K562 (cell line): ENCODE results near the gene ZNRF3. TPM values are rescaled to one million over a fixed set of nuclear protein-coding genes. Genes with fewer than 3 reads are reported as not detected.

Source experiments
- ARID2 ChIP-seq: fragments of 450-650 bp; IDR thresholded peaks from 2 replicates; pipeline ENCODE4 v1.6.1; 2017; ENCODE audit warnings: antibody characterized with exemption, mild to moderate bottlenecking
- BRCA1 ChIP-seq, 2 experiments: fragments of 450-650 bp in 1 of 2; sonication (generic) in 1 of 2; formaldehyde crosslinking in 1 of 2; IDR thresholded peaks; 2 replicates each; pipeline versions ENCODE4 v1.5.0 to v1.6.1; 2017 to 2020; ENCODE audit warnings: mild to moderate bottlenecking in 1 of 2, missing genetic modification reagents in 1 of 2
- CBX8 ChIP-seq: fragments of 200-600 bp; sonication (generic); IDR thresholded peaks from 2 replicates; pipeline ENCODE4 v1.6.1; 2012; ENCODE audit warnings: borderline replicate concordance, mixed run types, low read depth, mild to moderate bottlenecking, moderate library complexity, mixed read lengths, low read length, control low read depth, inconsistent platforms; ENCODE audit not compliant: poor library complexity, severe bottlenecking; ENCODE audit errors: extremely low read depth
- DMBX1 ChIP-seq: fragments of 250-450 bp; sonication (Bioruptor Pico); IDR thresholded peaks from 2 replicates; pipeline ENCODE4 v1.8.0; 2022; ENCODE audit warnings: inconsistent platforms, mild to moderate bottlenecking, moderate library complexity, borderline replicate concordance
- ELF4 ChIP-seq: fragments of 450-650 bp; formaldehyde crosslinking; IDR thresholded peaks from 2 replicates; pipeline ENCODE4 v1.4.0; 2022; ENCODE audit warnings: missing genetic modification characterization
- GTF2B ChIP-seq: IDR thresholded peaks from 2 replicates; pipeline ENCODE4 v1.6.1; 2011; ENCODE audit not compliant: insufficient read length; ENCODE audit errors: extremely low read depth
- HMG20B ChIP-seq: fragments of 250-450 bp; sonication (Bioruptor Pico); IDR thresholded peaks from 2 replicates; pipeline ENCODE4 v1.5.0; 2021; ENCODE audit warnings: mild to moderate bottlenecking
- KAT2B ChIP-seq: IDR thresholded peaks from one replicate; pipeline ENCODE4 v1.6.1; 2012; ENCODE audit warnings: low read depth, mild to moderate bottlenecking, control low read depth, inconsistent platforms, low read length, moderate library complexity
- MEF2D ChIP-seq: conservative IDR thresholded peaks from 2 replicates; pipeline ENCODE4 v1.6.1; 2016; ENCODE audit warnings: low read depth, missing genetic modification characterization, missing compliant biosample characterization
- MTA3 ChIP-seq: fragments of 450-650 bp; formaldehyde crosslinking; IDR thresholded peaks from 2 replicates; pipeline ENCODE4 v1.6.1; 2017; ENCODE audit warnings: mild to moderate bottlenecking, borderline replicate concordance
- NR1H2 ChIP-seq: sonication (generic); formaldehyde crosslinking; IDR thresholded peaks from 2 replicates; pipeline ENCODE4 v1.4.0; 2020; ENCODE audit warnings: mild to moderate bottlenecking, missing genetic modification reagents
- PHF20 ChIP-seq: fragments of 450-650 bp; IDR thresholded peaks from 2 replicates; pipeline ENCODE4 v1.6.1; 2018; ENCODE audit not compliant: partially characterized antibody
- RCOR1 ChIP-seq, 2 experiments: IDR thresholded peaks; 2 replicates each; pipeline ENCODE4 v1.6.1; 2012; ENCODE audit warnings: low read depth in 2 of 2, low read length in 2 of 2, borderline replicate concordance in 1 of 2, improper control_type of control experiment in 1 of 2
- TOE1 ChIP-seq, 2 experiments: fragments of 450-650 bp in 1 of 2; sonication (generic) in 1 of 2; formaldehyde crosslinking in 1 of 2; IDR thresholded peaks; 2 replicates each; pipeline versions ENCODE4 v1.7.1 to v1.8.0; 2016 to 2022; ENCODE audit warnings: borderline replicate concordance in 2 of 2, mild to moderate bottlenecking in 2 of 2, antibody characterized with exemption in 1 of 2, inconsistent platforms in 1 of 2, low read depth in 1 of 2, missing genetic modification reagents in 1 of 2, moderate library complexity in 1 of 2
- ZNF121 ChIP-seq: sonication (generic); formaldehyde crosslinking; conservative IDR thresholded peaks from 2 replicates; pipeline ENCODE4 v1.8.0; 2022; ENCODE audit warnings: missing genetic modification reagents
- ZNF3 ChIP-seq: fragments of 250-450 bp; sonication (Bioruptor Pico); IDR thresholded peaks from 2 replicates; pipeline ENCODE4 v1.5.0; 2021; ENCODE audit warnings: mild to moderate bottlenecking, moderate library complexity
- polyA plus RNA-seq, 8 experiments: library from polyadenylated mRNA; depleted of rRNA in 4 of 8; stranded (reverse) in 5 of 8; unstranded in 3 of 8; fragments of >200 nt; fragmentation: Nextera tagmentation in 2 of 8; fragmentation: Illumina TruSeq in 1 of 8; extraction: Ambion mirVana in 2 of 8; extraction: Trizol in 1 of 8; gene quantifications; 2 replicates each; pipeline versions ENCODE4 v1.2.1 to v1.2.3, GENCODE V29; 2011 to 2014; ENCODE audit warnings: inconsistent platforms in 1 of 8, missing spikeins in 1 of 8
- total RNA-seq, 7 experiments: library from RNA; depleted of rRNA in 6 of 7; stranded (reverse); fragments of >200 nt in 6 of 7; fragmentation: Illumina TruSeq in 2 of 7; extraction: Trizol in 2 of 7; gene quantifications; 2 replicates each; pipeline versions ENCODE4 v1.2.1 to v1.2.3, GENCODE V29; 2011 to 2021; ENCODE audit warnings: low replicate concordance in 1 of 7
- TF ChIP-seq, protein P1 (sequence below): fragments of 450-650 bp; IDR thresholded peaks from 2 replicates; pipeline ENCODE4 v1.6.1; 2017; ENCODE audit warnings: antibody characterized with exemption
- TF ChIP-seq, protein P2 (sequence below): fragments of 450-650 bp; formaldehyde crosslinking; IDR thresholded peaks from 2 replicates; pipeline ENCODE4 v1.4.0; 2020; ENCODE audit warnings: mild to moderate bottlenecking
- TF ChIP-seq, protein P3 (sequence below): fragments of 450-650 bp; IDR thresholded peaks from 2 replicates; pipeline ENCODE4 v1.6.1; 2016; ENCODE audit warnings: mild to moderate bottlenecking

ZNRF3 gene
- total and polyA plus RNA-seq, 9 of the 15 experiments (the other 6 are each of a cell fraction or from before 2014, with no cell fraction given), result 0.41 to 5.9 (median 1.7) TPM

DNA sequence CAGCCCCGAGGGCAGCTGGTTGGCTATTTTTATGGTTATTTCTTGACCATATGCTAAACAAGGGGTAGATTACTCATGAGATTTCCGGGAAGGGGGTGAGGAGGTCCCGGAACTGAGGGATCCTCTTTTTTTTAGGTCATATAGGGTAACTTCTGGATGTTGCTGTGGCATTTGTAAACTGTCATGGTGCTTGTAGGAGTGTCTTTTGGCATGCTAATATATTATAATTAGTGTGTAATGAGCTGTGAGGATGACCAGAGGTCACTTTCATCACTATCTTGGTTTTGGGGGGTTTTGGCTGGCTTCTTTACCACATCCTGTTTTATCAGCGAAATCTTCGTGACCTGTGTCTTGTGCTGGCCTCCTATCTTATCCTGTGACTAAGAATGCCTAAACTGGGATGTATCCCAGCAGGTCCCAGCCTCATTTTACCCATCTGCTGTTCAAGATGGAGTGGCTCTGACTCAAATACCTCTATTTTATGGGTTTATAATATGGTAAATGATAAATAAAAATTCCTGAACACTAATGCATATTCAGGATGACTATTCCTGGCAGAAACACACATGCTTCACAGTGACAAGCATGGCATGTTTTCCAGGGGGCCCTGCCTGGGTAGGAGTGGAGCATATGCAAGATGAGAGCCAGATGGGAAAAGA is 200.7 kb downstream of the ZNRF3 start (continued):
- TF ChIP-seq, protein P1, sequence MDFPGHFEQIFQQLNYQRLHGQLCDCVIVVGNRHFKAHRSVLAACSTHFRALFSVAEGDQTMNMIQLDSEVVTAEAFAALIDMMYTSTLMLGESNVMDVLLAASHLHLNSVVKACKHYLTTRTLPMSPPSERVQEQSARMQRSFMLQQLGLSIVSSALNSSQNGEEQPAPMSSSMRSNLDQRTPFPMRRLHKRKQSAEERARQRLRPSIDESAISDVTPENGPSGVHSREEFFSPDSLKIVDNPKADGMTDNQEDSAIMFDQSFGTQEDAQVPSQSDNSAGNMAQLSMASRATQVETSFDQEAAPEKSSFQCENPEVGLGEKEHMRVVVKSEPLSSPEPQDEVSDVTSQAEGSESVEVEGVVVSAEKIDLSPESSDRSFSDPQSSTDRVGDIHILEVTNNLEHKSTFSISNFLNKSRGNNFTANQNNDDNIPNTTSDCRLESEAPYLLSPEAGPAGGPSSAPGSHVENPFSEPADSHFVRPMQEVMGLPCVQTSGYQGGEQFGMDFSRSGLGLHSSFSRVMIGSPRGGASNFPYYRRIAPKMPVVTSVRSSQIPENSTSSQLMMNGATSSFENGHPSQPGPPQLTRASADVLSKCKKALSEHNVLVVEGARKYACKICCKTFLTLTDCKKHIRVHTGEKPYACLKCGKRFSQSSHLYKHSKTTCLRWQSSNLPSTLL, result peak; percentile 81
- TF ChIP-seq BRCA1 (IDR thresholded peaks at IDR 0.05) (no peak), BRCA1 (CRISPR knock-in tag; IDR thresholded peaks at IDR 0.05) (no peak), MEF2D (tag) (no peak), GTF2B (no peak), PHF20 (no peak), CBX8 (no peak), MTA3 (no peak), ZNF3 (CRISPR knock-in tag) (no peak), NR1H2 (CRISPR knock-in tag) (no peak), KAT2B (no peak), ZNF121 (no peak), ELF4 (no peak), RCOR1 (IDR thresholded peaks at IDR 0.05; ENCODE audit: borderline replicate concordance in 1 of 2, low read depth in 2 of 2, low read length in 2 of 2) (peak in 1 of 2 experiments; percentile 27; a peak in 1 of 4 replicates), TOE1 (IDR thresholded peaks at IDR 0.05; ENCODE audit: borderline replicate concordance) (no peak), TOE1 (CRISPR knock-in tag; IDR thresholded peaks at IDR 0.05; ENCODE audit: borderline replicate concordance, low read depth) (no peak), ARID2 (no peak), HMG20B (CRISPR knock-in tag) (no peak), DMBX1 (CRISPR knock-in tag) (no peak)
- TF ChIP-seq, protein P2, sequence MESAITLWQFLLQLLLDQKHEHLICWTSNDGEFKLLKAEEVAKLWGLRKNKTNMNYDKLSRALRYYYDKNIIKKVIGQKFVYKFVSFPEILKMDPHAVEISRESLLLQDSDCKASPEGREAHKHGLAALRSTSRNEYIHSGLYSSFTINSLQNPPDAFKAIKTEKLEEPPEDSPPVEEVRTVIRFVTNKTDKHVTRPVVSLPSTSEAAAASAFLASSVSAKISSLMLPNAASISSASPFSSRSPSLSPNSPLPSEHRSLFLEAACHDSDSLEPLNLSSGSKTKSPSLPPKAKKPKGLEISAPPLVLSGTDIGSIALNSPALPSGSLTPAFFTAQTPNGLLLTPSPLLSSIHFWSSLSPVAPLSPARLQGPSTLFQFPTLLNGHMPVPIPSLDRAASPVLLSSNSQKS (CRISPR knock-in tag), result no peak
- TF ChIP-seq, protein P3, sequence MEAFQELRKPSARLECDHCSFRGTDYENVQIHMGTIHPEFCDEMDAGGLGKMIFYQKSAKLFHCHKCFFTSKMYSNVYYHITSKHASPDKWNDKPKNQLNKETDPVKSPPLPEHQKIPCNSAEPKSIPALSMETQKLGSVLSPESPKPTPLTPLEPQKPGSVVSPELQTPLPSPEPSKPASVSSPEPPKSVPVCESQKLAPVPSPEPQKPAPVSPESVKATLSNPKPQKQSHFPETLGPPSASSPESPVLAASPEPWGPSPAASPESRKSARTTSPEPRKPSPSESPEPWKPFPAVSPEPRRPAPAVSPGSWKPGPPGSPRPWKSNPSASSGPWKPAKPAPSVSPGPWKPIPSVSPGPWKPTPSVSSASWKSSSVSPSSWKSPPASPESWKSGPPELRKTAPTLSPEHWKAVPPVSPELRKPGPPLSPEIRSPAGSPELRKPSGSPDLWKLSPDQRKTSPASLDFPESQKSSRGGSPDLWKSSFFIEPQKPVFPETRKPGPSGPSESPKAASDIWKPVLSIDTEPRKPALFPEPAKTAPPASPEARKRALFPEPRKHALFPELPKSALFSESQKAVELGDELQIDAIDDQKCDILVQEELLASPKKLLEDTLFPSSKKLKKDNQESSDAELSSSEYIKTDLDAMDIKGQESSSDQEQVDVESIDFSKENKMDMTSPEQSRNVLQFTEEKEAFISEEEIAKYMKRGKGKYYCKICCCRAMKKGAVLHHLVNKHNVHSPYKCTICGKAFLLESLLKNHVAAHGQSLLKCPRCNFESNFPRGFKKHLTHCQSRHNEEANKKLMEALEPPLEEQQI, result no peak
